ENCODE data around the gene PI16.

DNA sequence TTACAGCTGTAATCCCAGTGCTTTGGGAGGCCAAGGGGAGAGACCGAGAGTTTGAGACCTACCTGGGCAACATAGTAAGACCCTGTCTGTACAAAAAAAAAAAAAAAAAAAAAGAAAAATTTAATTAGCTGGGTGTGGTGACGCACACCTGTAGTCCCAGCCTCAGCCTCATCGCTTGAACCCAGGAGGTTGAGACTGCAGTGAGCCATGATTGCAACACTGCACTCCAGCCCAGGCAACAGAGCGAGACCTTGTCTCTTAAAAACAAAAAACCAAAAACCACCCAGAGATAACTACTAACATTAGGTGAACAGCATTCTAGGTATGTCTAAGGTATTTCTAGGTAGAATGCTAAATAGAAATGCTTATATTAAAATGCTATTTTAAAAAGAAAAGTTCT, 21.0 kb upstream of the PI16 start:
- TF ChIP-seq, protein P1, sequence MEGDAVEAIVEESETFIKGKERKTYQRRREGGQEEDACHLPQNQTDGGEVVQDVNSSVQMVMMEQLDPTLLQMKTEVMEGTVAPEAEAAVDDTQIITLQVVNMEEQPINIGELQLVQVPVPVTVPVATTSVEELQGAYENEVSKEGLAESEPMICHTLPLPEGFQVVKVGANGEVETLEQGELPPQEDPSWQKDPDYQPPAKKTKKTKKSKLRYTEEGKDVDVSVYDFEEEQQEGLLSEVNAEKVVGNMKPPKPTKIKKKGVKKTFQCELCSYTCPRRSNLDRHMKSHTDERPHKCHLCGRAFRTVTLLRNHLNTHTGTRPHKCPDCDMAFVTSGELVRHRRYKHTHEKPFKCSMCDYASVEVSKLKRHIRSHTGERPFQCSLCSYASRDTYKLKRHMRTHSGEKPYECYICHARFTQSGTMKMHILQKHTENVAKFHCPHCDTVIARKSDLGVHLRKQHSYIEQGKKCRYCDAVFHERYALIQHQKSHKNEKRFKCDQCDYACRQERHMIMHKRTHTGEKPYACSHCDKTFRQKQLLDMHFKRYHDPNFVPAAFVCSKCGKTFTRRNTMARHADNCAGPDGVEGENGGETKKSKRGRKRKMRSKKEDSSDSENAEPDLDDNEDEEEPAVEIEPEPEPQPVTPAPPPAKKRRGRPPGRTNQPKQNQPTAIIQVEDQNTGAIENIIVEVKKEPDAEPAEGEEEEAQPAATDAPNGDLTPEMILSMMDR (IDR thresholded peaks at IDR 0.05; ENCODE audit: poor library complexity, severe bottlenecking) = no peak
- TF ChIP-seq RAD21 (conservative IDR thresholded peaks at IDR 0.05) = no peak
- TF ChIP-seq TAF1 (IDR thresholded peaks at IDR 0.05; ENCODE audit: low read depth) = no peak
- TF ChIP-seq SMC3 (conservative IDR thresholded peaks at IDR 0.05; ENCODE audit: poor library complexity) = no peak

Data from neural cell (in vitro differentiated cells).